HG02870 (cell line): ENCODE data around the gene HEPACAM.

ENCODE experiments used
- ATAC-seq: cut with Tn5 transposase; IDR thresholded peaks from one replicate; pipeline ENCODE4 v1.9.1; 2021; ENCODE audit warnings: mild to moderate bottlenecking, moderate library complexity; ENCODE audit not compliant: unreplicated experiment

HEPACAM gene

DNA sequence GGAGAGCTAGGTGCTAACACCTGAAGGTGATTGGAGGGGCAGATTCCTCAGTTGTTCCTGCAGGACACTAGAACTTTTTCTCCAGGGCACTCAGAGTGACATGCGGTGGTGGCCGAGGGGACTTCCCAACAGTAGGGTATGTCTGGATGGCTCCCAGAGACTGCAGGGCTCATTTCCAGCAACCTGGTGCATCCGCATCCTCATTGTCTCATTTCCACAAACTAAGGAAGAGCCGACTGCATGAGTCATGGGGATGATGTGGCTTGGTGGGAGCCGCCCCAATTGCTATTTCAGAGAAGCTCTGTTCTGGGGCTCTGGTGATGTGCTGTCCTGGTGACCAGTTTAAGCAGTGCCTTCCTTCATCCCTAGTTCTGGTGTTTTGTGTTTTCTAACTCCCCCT lies 35.4 kb downstream of the HEPACAM start:
- no peak for ATAC-seq

DNA sequence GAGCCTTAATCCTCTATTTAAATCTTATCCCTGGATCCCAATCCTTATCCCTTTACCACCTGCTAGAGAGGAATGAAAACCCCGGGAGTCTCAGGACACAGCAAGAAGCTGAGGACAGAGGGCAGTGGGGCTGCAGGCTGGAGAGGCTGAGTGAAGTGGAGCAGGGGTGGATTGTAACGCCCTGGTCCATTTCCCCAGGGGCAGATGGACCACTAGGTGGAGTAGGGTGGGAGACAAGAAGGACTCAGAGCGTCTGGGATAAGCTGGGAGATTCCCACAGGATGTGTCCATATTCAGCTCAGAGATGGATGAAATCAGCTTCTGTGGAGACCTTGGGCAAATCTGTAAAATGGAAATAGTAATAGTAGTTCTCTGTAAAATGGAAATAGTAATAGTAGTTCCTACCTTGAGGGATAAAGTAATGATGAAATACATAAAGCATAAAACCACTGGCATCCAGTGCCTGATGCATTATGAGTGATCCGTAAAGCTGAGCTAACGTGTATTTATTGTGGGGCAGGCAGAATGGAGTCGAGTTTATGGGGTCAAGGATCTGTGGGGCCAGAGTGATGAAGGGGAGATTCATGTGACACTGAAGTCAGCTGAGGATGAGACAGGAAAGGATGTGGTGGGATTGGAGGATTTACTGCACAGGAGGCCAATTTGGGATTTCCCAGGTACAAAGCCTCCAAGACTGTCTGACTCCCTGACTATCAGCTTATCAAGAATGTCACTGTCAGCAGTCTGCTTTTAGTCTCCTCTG lies 36.3 kb downstream of the HEPACAM start:
- ATAC-seq, result no peak

DNA sequence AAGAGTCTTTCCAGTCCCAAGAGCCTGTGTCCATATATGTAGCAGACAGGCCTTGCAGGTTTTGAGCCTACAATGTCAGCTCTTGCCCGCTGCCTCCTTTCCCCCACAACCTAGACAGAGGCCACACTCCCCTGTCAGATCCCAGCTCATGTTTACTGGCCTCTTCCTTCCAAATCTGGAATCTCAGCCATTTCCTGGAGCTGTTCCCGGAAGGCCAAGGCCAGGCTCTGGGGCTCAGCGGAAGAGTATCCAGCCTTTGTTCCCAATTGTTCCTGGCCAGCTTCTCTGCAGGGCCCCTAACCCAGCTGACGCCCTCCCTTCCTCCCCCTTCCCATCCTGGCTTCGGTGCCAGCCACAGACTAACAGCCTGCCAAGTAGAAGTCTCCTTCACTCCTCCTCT lies 37.1 kb downstream of the HEPACAM start:
- no peak for ATAC-seq

DNA sequence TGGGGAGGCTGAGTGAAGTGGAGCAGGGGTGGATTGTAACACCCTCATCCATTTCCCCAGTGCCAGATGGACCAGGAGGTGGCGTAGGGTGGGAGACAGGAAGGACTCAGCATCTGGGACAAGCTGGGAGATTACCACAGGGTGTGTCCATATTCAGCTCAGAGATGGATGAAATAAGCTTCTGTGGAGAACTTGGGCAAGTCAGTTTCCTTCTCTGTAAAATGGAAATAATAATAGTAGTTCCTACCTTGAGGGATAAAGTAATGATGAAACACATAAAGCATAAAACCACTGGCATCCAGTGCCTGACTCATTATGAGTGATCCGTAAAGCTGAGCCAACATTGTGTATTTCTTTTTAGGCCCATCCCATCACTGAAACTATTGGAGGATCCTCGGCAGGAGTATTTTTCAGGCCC lies 37.6 kb downstream of the HEPACAM start:
- ATAC-seq, result no peak

DNA sequence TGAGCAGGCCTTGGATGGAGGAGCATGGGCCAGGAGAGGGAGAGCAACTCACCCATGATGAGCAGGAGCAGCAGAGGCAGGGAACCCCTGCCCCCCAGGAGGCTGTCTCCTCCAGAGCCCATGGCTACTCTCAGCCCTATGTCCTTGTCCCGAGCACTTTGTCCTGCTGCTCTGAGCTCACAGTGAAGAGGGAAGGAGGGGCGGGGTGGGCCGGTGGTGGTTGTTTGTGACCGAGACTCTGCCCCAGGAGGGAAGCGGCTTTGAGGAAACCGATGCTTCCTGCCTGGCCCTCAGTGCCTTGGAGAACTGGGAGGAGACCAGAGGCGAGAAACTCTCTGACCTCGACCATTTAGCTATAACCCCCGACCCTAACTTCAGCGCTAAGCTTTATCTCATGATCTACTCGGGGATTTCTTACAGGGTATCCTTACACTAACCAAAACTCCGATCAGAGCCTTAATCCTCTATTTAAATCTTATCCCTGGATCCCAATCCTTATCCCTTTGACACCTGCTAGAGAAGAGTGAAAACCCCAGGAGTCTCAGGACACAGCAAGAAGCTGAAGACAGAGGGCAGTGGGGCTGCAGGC lies 38.1 kb downstream of the HEPACAM start, which contains the start of gene ROBO4:
Gene ROBO4 (minus strand): TSS at position 192 of the 589 bp plus-strand sequence. CDS start 70 bp downstream, at position 122.
- no peak for ATAC-seq

DNA sequence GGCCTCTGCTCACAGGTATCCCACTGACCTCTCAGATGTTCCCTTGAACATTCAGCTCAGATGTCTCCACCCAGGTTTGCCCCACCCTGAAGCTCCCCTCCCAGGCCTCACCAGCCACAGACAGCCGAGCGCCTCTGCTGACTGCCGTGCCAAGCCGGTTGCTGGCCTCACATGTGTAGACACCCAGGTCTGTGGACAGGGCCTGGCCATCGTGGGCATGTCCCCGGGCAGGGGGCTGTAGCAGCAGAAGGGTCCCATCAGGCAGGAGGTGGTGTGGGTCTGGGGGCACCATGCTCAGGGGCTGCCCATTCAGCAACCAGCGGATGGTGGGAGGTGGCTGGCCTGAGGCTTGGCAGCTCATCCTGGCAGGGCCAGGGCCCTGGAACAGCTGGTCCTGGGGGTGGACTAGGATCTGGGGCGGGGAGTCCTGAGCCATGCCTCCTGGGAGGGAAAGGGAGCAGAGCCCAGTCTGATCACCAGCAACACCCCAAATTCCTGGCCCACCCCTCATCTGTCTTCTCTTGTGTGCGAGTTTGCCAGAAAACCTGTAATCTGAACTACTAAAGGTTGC lies 38.9 kb downstream of the HEPACAM start:
- ATAC-seq, result no peak

DNA sequence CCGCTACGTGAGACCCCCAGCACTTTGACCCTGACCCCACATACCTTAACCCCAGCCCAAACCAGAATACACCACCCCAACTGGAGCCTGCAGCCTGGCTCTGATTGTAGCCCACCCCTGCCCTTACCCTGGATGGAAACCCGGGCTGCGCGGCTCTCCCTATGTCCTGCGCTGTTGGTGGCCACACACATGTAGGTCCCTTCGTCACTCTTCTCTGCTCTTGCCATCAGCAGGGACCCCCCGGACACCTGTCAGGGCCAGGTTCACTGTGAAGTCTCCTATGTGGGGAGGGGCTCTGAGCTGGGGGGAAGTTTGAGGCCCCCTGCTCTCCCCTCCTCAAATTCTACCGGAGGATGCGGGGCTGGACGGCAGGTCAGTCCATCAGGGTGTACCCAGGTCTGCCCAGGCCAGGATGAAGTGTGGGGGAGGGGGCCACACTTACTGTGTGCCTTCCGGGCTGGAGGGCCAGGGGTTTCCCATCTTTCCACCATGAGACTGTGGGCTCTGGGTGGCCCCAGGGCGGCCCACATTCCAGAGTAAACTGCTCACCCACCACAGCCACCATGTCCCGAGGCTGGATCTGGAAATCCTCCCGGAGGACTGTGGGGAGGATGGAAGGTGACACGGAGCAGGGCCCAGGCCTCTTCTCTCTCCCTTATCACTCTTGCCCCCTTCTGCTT lies 39.6 kb downstream of the HEPACAM start:
- ATAC-seq, result no peak

DNA sequence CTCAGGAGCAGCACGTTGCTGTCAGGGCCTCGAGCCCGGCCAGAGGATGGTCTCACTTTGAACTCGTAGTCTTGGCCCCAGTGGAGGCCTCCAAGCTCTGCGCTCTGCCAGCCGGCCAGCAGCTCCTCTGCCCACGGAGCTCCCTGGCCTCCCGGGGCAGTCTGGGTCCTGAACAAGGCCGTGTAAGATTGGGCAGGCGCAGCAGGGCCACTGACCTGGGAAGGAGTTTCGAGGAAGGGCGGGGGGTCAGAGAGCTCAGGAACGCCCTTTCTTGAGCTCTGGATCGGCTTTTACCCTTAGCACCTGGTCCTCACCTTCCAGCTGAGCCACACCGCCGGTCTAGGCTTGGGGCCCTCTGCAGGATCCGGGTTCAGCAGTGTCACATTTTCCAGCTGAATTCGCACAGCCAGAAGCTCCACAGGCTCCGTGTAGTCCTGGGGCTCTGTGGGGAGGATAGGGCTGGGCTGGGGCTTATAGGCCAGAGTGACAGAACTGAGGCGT lies 40.3 kb downstream of the HEPACAM start:
- ATAC-seq, result no peak

DNA sequence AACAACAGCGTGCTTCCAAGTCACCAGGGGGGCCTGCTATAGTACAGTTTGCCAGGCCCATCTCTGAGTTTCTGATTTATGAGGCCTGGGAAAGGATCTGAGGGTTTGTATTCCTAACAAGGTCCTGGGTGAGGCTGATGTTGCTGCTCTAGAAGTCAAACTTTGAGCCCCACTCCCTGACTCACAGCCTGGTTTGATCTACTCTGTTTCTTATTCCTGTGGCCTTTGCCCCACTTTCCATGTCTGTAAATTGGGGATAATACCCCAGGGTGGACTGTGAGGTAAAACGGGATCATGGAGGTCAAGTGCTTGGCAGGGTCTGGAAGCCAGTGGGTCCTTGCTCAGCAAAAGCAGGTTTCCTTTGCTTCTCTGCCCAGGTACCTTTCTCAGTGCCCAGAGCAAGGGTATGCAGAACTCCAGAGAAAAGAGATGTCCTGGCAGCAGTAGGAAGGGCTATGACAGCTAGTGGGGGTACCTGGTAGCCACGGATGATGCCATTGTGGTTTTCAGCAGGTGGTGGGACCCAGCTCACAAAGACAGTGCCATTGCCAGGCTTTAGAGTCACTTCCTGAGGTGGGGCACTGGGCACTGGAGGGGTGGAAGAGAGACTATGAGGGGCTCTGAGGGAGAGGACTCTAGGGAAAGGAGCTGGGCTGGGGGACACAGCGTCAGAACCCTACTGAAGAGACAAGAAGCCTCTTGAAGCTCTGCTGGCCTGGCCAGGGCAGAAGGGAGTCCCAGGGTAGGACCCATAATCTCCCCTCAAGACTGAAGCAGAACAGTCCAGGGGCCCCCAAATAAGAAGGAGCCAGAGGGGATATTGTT lies 41.0 kb downstream of the HEPACAM start:
- ATAC-seq, result no peak

DNA sequence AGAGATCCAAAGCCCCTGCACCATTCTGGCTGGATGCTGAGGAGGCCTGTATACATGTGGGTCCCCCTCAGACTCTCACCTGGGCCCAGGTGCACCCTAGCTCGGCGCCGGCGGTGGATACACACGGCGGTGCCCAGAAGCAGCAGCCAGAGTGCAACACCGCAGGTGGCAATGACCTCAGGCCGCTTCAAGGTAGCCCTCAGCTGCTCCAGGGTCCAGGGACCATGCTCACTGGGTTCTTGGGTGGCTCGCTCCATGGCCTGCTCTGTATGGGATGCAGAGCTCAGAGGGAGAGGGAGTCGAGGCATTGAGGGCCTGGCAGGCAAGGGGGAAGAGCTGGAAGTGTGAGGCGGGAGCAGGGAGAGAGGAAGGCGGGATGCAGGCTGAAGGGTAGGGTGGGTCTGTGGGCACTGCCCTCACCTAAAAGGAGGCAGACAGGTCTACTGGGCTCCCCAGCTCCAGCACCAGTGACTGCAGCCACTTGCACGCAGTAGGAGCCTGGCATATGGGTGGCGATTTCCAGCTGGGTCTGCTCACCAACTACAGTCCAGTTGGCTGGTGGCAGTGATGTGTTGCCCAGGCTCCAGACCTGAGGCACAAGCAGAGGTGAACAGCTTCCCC lies 42.0 kb downstream of the HEPACAM start:
- no peak for ATAC-seq

DNA sequence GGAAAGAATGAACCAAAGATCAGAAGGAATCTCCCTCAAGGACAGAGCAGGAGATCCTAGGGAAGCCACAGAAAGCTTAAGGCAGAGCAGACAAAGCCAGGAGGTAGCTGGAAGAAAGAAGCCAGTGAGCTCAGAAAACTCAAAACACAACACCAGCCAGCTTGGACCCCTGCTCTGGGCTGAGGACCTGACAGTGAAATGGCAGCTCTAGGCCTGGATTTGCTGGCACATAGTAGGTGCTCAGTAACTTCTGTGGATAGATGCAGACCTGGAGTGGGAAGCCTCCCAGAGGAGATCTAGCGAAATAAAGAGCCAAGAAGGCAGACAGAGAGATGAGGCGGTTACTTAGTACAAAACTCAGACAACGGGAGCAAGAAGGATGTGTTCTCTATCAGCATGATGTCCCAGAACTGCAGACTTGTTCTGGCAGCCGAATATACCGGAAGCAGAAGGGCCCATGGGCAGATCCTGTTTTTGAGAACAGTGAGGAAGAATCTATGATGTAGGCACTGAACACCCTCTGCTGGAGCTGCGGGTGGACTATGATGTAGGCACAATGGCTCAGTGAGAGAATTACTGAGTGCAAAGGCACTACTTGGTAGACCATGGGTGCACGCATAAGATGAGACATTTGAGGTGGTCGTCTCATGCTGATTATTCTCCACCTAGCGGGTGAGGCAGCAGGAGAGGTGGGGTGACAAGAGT lies 42.9 kb downstream of the HEPACAM start:
- ATAC-seq, result no peak

DNA sequence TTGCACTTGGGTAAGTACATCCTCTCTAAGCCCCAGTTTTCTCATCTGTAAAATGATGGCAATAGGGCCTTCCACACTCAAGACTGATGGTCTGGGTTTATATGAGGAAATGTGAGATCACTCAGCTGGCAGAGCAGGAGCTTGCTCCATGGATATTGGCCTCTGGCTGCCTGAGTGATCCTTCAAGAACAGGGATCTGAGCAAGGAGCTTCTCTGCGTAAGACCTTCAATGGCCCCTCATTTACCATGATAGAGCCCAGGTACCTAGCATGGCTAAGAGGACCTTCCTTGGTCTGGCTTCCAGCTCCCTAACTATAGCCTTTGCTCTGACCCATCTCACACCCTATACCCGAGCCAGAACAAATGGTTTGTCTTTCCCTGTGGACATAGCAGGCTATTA lies 43.7 kb downstream of the HEPACAM start:
- no peak for ATAC-seq

DNA sequence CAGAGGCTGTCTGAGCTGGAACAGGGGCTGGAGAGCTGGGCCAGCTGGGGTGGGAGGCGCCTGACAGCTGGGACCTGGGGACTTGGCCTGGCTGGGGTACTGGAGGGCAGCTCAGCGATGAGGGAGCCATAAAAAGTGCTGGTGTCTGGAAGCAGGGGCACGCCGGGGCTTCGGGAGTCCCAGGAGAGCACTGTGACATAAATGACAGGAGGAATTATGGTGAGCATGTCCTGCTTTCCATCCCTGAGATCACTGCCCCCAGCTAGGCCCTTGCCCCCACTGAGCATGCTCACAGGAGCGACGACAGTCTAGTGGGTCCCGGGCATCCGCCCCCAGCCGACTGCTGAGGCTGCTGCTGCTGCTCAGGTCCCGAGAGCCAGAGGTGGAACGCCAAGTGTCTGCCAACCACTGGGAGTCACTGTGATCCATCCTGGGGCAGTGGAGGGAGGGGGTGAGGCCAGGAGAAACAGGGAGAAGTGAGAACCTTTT lies 44.4 kb downstream of the HEPACAM start:
- no peak for ATAC-seq

DNA sequence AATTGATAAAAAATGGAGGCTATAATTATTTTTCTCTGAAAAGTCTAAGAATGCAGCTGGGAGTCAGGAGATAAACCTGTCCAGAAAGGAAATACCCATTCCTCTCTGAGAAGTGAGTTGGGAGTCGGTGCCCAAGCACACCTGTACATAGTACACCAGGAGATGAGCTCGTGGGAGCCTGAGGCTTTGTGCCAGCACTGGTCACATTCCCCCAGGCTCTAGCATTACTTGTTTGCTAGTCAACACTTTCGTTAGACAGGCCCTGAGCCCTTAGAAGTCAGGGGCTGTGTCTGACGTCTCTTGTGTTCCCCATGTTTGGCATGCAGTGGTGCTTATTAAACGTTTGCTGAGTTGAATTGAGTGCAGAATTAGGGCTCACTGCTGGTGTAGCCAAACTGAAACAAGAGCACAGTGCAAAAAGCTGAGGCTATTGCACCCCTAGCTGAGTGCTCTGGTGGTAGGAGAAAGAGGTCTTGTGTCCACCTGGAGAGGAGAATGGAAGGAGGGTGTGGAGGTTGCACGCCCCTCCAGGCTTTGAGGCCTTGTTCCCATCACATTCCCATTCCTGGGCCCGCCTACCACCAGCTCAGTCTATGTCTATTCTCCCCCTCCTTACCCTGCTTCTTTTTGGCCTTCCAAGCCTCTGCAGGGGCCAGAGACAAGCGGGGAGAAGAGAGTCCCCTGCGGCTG lies 45.0 kb downstream of the HEPACAM start:
- no peak for ATAC-seq

DNA sequence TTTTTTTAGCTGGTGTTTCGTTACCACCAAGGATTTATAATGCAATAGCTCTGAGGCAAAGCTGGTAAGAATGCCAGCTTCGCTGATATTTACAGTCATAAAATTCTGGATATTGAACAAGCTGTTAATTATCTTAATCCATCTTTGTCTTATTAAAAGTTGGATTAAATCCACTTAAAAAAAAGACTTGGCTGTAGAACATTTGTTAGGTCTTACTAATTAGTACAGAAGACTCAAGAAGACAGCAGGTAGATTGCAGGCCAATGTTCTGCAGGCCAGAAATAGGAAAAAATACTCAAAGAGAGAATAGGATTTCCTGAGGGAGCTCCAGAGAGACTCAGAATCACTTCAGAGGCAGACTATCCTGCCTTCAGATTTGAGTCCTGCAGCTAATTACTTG lies 45.7 kb downstream of the HEPACAM start:
- ATAC-seq, result no peak

DNA sequence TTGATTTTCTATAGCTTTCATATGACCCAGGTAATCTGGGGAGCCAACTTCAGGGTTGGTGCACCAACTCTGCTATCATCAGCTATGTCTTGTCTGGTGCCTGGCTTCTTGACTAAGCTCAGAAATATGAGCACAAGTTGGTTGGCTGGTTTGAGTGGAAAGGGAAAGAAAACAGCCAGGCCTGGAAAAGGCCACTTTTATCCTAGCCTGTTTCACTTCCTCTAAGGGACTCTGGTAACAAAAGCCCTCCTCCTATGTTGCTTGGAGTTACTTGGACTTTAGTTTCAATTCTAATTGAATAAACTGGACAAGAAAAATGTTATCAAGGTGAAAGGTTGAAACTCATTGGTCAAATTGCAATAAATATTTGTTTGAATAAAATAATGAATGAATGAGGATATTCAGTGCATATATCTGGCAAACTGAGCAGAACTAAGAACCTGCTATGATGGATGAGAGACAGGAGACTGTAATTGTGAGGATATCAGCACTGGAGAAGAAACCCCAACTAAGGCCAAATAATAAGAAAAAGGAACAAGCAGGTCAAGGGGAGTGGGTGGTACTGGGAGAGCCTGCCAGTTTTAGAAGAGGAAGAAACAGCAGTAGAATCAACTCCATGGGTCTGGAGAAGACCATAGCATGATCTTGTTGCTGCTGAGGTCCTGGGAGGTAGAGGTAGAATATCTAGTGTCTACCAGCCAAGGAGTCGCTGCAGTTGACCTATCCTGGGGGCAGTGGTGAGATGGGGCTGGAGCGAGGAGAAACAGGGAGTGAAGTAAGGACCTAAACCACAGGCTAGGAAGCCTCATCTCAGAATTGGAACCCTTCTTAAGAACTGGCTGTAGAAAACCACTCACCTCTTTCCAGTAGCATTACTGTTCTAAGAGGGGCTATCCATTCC lies 46.4 kb downstream of the HEPACAM start:
- no peak for ATAC-seq

DNA sequence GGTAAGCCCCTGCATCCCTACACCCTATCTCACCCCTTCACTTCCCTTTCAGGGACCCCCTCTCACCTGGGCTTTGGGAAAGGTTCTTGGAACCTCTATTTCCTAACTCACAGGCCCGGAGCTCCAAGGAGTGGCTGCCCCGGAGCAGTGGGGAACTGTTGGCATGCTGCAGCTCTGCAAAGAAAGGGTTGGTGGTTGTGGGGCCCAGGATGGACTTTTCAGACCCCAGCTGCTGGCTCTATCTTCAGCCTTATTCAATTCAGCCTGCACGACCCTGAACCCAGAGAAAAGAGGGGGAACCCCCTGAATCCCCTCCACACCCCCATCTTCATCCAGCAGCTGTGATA lies 48.2 kb downstream of the HEPACAM start:
- no peak for ATAC-seq
